Lower lobe of right lung (tissue), 2 donors: ENCODE measurements around the gene PIK3C3. TPM values are rescaled to one million over a fixed set of nuclear protein-coding genes. Genes with fewer than 3 reads are reported as not detected.

Experiments used
- ATAC-seq, 2 donors: fragments of 200-7000 bp; cut with Tn5 transposase; one replicate each; pipeline ENCODE4 v1.9.1; 2020 to 2022; ENCODE audit warnings: mild to moderate bottlenecking in 2 of 2, moderate library complexity in 2 of 2
- DNase-seq: peaks from one replicate; pipeline ENCODE4 v3.0.0-alpha.2; 2020
- H3K27ac ChIP-seq: fragments of 200-600 bp; one replicate; pipeline ENCODE4 v1.8.0; 2022
- H3K27me3 ChIP-seq: fragments of 200-600 bp; one replicate; pipeline ENCODE4 v1.8.0; 2022; ENCODE audit warnings: low read depth
- H3K36me3 ChIP-seq: fragments of 200-600 bp; one replicate; pipeline ENCODE4 v1.8.0; 2022; ENCODE audit warnings: mild to moderate bottlenecking
- H3K4me1 ChIP-seq: fragments of 200-600 bp; one replicate; pipeline ENCODE4 v1.8.0; 2022
- H3K4me3 ChIP-seq: fragments of 200-600 bp; one replicate; pipeline ENCODE4 v1.8.0; 2022; ENCODE audit warnings: mild to moderate bottlenecking
- H3K9me3 ChIP-seq: fragments of 200-600 bp; one replicate; pipeline ENCODE4 v1.8.0; 2022
- CTCF ChIP-seq: fragments of 200-600 bp; IDR thresholded peaks from one replicate; pipeline ENCODE4 v1.8.0; 2022; ENCODE audit warnings: antibody characterized with exemption, mild to moderate bottlenecking
- intact Hi-C: fragments of 100-400 bp; cut with DNase I; formaldehyde crosslinking; loops from one replicate; pipeline ENCODE4 v1.11.0; 2022
- total RNA-seq: library from RNA; stranded (reverse); fragmentation: NEBNext Ultra II Directional; extraction: Animal tissue kit (Norgen Biotek cat#: 25700); gene quantifications from one replicate; pipeline ENCODE4 v1.2.1, GENCODE V29; 2021
- donor health status: DM: no; HTN: yes; CAD: no; lungs with severe emphysema.

Gene PIK3C3
- total RNA-seq, 1 donor from 2014 or later = 51.2 TPM

GRCh38 chr18:42018831-42019230 lies 63.8 kb downstream of the PIK3C3 start:
- ATAC-seq (no peak), DNase-seq (no peak)
- Histone ChIP-seq H3K4me1 (no peaks in the 10 kb centered on the region), H3K4me3 (no peak overlapping the region), H3K27me3 (no peaks in the 10 kb centered on the region), H3K27ac (no peak overlapping the region), H3K9me3 (no peaks in the 10 kb centered on the region), H3K36me3 (peaks cover 71% of the 10 kb centered on the region)
- intact Hi-C loops = no loop called here
- TF ChIP-seq CTCF = no peak

- H3K27ac ChIP-seq = no peak overlapping the region
- intact Hi-C loops = no loop called here
- H3K27me3 ChIP-seq = no peaks in the 10 kb centered on the region
- H3K4me3 ChIP-seq = no peak overlapping the region
- TF ChIP-seq CTCF = no peak
- DNase-seq (no peak), ATAC-seq (no peak)
- peaks cover 60% of the 10 kb centered on the region for H3K36me3 ChIP-seq
- H3K9me3 ChIP-seq = no peaks in the 10 kb centered on the region
- H3K4me1 ChIP-seq = no peaks in the 10 kb centered on the region
These were observed 69.1 kb downstream of the PIK3C3 start for GRCh38 chr18:42024131-42024530.

GRCh38 chr18:42025491-42025890 lies 70.5 kb downstream of the PIK3C3 start:
- peaks cover 61% of the 10 kb centered on the region for H3K36me3 ChIP-seq
- H3K4me1 ChIP-seq = no peaks in the 10 kb centered on the region
- no peaks in the 10 kb centered on the region for H3K9me3 ChIP-seq
- TF ChIP-seq CTCF = no peak
- no peak for DNase-seq
- H3K27ac ChIP-seq = no peak overlapping the region
- no peak for ATAC-seq
- intact Hi-C loops = no loop called here
- no peak overlapping the region for H3K4me3 ChIP-seq
- no peaks in the 10 kb centered on the region for H3K27me3 ChIP-seq

- intact Hi-C loops = no loop called here
- H3K9me3 ChIP-seq = no peaks in the 10 kb centered on the region
- H3K36me3 ChIP-seq = peaks cover 61% of the 10 kb centered on the region
- H3K27me3 ChIP-seq = no peaks in the 10 kb centered on the region
- no peak overlapping the region for H3K27ac ChIP-seq
- ATAC-seq (no peak), DNase-seq (no peak)
- no peak overlapping the region for H3K4me3 ChIP-seq
- no peaks in the 10 kb centered on the region for H3K4me1 ChIP-seq
- no peak for TF ChIP-seq CTCF
These were observed 71.1 kb downstream of the PIK3C3 start for GRCh38 chr18:42025974-42026625.

- H3K27ac ChIP-seq = no peak overlapping the region
- peak; percentile 71 for TF ChIP-seq CTCF
- peaks cover 69% of the 10 kb centered on the region for H3K36me3 ChIP-seq
- intact Hi-C loops = no loop called here
- no peaks in the 10 kb centered on the region for H3K27me3 ChIP-seq
- DNase-seq (no peak), ATAC-seq (peak in 1 of 2 donors; percentile 53)
- no peak overlapping the region for H3K4me3 ChIP-seq
- H3K4me1 ChIP-seq = no peaks in the 10 kb centered on the region
- H3K9me3 ChIP-seq = no peaks in the 10 kb centered on the region
These were observed 73.3 kb downstream of the PIK3C3 start for GRCh38 chr18:42028247-42028832.
